GM19324 (cell line): ENCODE data around the gene ANTXR1.

Experiments
- ATAC-seq: cut with Tn5 transposase; IDR thresholded peaks from one replicate; pipeline ENCODE4 v1.9.1; 2021; ENCODE audit warnings: mild to moderate bottlenecking, moderate library complexity; ENCODE audit not compliant: unreplicated experiment, low FRiP score

ANTXR1 gene

DNA sequence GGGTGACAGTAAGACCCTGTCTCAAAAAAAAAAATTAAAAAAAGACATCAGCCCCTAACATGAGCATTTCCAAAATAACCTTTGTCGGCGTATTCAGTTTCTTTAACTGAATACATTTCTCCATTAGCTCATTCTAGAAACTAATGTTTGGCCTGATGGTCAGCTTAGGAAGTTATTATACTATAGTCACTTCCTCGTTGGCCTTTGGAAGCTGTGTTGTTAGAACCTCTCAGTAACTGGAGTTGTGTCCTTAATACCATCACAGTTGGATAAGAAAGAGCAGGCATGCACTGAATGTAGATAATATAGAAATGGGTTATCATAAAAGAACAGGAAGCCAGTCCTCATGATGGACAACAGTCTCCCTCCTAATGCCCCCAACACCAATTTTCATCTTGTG lies 112.8 kb downstream of the ANTXR1 start:
- ATAC-seq, result no peak

DNA sequence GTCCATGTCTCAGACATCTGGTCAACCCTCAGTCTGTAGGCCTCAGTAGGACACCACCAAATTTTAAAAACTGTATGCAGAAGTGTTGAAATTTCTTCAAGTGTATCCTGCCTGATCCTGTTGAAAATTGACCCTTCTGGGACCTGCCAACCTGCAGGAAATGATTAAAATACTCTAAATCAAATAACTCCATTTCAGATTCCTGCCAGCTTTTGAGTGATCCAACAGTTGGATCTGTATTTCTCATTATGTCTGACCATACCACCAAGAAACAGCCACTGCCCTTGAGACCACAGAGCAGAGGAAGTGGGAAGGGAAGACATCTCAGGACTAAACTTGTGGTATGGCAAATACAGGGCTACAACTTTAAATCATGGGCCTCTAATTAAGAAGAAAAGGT lies 113.4 kb downstream of the ANTXR1 start:
- ATAC-seq, result no peak

DNA sequence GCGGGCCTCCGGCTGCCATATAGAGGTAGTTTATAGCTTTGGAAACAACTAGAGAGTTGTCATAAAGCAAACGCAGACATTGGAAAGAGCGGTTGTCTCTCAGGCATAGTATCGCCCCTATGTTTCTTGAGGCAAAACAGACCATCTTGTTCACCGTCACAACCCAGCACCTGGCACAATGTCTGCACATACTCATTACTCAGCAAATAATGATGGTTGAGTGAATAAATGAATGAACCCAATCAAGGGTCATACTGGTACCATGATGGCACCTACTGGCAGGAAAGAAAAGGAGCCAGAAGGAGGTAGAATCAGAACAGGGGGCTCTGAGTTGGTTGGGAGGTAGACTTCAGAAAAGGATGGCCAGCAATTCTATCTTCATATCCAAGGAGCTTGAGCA lies 118.5 kb downstream of the ANTXR1 start:
- no peak for ATAC-seq

DNA sequence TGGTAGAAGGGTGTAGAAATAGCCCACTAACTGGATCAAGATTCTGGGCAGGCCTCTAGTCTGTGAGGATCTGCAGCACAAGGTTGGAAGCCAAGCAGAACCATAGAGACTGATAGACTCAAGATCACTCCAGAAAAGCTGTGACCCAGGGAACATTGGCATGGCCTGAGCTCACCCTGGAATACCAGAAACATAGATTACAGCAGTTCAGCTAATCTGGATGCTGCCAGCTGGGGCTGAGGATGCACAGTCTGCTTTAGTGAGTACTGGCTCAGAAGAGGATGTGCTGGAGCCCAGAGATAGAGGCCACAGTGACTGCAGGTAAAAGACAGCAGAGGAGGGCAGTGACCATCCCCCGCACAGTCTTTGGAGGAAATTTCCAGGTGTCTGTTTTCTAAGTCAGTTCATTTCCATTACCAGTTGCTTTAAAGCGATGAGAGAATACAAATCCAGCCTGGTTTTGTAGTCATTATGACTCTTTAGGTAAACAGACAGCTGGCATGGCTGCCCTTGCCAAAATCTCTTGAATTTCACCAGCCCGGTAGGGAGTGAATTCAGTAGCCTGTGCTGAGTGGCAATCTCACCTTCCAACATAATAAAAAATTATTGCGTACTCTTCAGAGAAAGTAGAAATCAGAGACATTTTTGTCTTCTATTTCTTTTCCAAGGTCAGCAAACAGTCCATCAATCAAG lies 119.2 kb downstream of the ANTXR1 start:
- no peak for ATAC-seq

DNA sequence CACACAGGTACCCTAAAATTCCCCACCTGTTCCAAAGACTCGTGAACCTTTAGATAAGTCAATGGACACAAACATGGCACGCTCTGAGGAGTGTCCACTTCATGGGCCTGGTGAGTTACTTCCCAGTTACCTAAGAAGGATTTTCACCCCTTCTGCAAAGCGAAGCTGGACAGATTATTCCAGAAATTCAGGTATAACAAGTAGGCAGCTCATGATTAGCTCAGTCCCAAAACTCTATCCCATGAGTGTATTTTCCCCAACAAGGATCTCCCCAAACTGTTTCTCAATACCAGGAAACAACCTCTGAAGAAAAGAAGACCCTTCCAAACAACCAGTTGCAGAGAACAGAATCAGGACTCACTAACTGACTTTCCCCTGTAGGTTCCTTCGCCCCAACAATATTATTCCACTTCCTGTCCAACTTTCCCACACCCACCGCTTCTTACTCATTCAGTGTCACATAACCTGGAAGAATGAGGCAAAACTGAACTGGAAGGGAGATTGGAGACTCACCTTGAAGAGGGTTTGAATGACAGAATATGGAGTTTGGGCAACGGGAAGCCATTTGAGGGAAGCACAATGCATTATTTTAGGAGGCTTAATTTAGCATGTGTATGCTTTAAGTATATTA lies 120.1 kb downstream of the ANTXR1 start:
- no peak for ATAC-seq

DNA sequence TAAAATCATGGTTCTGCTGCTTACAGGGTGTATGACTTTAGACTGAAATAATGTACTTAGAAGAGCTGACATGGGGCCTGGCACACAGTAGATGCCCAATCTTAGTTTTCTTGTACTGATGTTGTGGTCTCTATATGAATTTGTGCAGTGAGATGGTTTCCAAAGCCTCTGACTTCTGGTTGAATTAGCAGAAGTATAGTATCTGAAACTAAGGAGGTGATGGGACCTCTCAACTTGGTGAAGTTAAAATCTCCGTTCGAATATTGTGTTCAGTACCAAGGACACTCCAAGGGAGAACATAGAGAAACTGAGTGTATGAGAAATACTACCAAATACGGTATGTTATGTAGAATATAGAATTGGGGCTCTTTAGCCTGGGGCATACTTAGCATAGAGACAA lies 120.9 kb downstream of the ANTXR1 start:
- no peak for ATAC-seq

DNA sequence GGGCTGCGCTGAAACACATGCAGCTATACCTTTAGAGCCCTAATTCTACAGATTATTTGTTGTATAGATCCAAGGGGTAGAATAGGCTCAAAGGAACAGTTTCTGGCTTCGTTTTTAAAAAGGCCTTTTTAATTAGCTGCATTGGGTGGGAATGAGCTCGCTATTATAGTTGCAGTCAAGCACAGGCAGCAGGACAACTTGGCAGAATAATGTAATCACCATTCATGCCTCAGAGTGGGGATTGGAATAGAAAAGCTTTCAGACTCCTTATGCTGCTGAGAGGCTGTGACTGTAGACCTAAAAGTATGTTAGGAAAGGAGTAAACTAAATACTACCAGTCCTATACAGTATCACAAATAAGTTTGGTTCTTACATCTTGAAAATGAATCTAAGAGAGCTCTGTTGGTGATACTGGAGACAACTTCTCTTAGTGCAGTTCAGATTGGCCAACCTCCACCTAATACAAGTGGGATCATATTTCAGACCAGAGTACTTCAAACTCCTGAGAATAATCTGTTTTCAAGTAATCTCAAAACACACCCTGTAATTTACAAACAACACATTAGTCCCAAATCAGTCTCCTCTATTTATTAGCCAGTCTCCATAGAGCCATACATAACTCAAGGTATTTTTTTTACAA lies 121.4 kb downstream of the ANTXR1 start:
- ATAC-seq, result no peak

DNA sequence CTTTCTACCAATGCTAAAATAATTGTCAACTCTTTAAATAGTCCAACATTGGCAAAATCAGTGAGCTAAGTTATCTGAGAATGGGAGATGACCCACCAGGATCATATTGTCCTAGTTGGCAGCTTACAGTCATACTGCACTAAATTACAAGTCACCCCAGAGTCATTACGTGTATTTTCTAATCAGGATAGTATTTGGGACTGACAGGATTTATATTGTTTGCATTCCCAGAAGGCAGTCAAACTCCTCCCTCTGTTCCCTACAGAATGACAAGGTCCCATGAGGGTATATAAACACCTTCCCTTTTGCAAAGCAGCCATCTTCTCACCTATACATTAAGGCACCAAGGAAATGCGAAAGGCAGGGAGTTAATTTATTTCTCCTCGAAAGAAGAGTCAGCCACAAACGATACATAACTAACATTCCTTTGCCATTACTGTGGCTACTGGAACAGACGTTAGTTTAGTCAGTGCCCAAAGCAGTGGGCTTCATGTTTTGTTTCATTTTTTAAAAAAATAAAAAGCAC lies 125.3 kb downstream of the ANTXR1 start:
- ATAC-seq, result no peak

DNA sequence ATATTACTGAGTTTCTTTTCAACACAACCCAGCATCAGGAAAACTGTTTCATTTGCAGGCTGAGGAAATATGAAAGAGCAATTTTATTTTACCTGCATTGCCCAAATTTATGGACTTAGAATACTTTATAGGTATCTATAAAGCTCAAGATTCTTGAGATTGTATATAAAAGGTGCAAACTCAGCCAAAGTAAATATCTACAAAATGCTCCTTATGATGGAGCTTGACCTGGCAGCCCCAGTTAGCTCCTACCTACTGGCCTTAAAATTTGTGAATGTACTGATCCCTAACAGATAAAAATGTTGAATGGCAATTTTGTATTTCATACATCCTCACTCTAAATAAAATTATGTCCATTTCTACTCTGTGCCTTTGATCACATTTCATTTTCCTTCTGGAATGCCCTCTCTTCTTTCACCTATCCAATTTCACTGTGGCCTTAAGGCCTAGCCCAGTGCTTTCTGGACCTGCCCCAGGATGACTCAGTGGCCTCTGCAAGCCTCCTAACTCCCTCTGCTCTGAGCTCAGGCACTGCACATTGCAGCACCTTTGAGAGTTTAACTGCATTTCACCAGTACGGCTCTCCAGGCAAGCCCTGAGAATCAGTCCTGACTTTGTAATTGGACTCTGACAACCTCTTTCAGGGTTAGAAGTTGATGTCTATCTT lies 125.9 kb downstream of the ANTXR1 start:
- ATAC-seq, result no peak

DNA sequence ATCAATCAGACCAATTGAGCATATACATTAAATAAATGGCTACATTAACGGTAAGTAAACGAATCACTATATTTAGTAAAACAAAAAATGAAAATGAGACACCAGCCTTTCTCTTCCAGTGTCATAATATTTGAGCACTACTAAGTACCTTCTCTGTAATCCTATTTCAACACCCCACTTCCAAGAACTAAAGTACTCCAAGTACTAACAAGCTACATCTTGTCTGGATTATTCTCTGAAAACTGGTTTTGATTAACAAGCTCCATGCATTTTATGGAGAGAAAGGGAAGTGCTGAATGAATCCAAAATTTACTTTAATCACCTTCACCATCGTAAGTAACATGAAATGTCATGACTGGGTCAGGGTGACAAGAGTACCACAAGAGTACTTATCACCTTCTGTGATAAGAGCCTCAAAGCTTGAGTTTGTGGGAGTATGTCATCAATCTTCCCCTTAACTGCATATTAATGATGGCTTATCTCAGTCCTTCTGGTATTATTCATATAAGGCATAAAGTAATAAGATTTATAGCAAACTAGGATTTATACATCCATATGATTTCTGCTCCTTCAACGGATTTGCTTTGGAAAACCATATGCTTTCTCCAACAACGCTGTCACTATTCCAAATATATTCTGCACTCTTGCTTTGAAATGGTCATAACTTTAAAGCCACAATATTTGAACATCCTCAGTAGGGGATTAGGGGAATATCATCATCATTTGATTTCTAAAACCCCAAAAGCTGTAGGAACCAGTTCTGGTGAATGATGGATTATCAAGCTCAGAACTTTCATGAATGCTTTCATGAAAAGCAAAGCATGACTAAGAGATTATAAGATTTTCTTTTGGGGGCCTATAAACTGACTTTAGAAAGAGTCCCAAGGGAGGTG lies 127.0 kb downstream of the ANTXR1 start:
- ATAC-seq, result no peak

DNA sequence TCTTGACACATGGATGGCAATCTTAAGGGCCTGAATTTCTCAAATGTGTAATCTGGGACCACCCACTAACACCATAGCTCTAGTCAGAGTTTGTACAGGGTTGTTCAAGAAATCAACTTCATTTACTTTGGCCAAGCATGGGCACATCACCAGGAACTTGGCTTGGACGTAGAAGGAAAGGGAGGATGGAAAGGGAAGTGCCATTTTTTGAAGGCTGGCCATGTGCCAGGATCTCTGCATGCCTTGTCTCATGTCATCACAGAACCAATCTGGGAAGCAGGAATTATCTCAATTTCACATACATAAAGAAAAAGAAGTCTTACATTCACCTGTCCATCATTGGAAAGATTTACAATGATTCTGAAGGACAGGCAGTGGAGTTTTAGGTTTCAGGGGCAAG lies 128.1 kb downstream of the ANTXR1 start:
- ATAC-seq, result no peak

DNA sequence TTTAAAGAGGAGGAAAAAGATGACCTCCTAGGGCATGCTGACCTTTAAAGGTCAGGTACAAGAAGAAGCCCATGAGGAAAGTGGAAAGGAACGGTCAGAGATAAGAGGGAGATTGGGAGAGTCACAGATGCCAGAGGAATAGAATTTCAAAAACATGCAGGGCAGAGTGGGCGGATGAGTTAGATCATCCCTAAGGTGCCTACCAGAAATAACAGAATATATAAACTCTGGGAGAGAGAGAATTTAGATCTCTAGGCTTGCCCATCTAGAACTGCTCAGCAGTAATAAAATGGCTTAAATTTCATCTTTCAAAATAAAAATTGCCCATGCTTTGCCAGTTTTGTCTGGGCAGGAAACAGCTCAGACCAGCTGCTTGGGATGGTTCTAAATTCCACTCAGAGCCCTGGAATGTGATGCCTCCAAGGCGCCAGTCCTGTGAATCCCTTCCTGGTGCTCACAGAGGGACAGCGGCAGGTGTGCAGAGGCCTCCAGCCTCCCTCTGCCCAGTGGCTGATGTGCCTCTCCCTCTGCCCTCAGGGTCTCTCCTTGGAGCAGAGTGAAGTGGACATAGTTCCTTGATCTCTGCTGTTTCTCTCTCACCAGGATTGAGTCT lies 130.9 kb downstream of the ANTXR1 start:
- no peak for ATAC-seq

DNA sequence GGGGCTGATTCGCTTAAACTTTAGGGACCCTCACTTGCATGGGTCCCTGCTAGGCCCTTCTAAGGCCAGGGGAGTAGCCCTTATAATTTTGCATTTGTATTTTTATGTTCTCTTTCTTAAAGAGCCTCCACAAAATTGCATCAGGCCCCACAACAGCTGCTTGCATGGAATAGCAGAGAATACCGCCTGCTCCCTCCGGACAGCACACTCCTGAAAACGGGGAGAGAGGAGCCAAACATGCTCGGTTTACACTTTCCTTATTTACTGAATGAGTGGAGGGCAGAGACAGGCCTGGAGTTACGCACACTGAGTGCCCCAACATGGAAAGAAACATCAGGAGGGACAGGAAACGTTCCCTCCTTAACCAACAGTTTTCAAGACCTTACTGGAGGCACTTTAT lies 132.2 kb downstream of the ANTXR1 start:
- ATAC-seq, result no peak

DNA sequence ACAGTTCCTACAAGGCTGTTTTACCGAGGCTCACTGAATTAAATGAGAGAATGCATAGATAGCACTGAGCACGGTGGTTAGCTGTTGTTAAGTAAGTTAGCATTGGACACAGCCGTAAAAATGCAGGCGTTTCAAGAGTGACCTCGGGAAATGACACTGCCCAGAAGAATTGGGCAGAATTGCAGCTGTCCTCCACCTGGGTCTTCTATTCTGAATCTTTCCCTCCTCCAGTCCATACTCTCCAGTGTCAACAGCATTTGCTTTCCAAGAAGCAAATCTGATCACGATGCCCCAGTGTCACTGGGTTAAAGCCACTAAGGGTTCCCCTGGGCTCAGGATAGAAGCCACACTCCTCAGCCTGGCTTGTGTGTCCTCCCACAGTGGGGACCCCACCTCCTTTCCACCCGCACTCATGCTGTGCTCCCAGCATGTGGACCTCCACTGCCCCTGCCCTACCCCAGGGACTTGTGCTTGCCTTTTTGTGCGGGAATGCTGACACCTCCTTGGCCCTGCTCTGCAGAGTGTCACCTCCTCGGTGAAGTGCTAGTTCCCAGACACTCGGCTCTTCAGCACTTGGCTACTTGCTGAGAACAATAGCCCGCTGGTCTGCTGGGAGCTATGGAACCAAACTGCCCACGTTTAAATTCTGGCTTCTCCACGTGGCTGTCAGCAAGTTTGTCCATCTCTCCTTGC lies 135.0 kb downstream of the ANTXR1 start:
- ATAC-seq, result no peak

DNA sequence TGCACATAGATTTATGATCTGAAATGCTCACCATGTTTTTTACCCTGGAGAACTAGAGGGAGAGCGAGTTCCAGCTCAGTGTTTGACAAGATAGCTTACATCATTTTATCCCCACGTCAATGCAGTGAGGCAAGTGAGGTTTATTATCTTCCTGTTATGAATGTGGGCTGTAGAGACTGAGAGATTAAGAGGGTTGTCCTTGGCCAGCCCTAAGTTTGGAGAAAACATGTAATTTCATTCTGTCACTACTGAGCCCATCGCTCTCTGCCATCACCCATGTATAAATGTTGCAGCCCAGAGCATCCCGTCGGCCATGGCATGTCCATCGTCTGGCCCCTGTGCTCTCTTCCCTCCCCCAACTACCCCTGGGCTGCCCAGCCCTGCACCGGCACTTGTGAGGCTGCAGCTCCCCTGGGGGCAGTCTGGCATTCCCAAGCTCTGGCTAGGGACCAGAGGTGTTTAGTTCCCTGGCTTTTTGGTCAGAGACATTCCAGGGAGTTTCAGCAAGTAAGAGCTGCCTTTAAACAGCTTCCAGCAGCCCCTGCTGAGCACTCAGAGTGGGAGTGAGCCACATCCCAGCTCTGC lies 136.7 kb downstream of the ANTXR1 start:
- ATAC-seq, result no peak

DNA sequence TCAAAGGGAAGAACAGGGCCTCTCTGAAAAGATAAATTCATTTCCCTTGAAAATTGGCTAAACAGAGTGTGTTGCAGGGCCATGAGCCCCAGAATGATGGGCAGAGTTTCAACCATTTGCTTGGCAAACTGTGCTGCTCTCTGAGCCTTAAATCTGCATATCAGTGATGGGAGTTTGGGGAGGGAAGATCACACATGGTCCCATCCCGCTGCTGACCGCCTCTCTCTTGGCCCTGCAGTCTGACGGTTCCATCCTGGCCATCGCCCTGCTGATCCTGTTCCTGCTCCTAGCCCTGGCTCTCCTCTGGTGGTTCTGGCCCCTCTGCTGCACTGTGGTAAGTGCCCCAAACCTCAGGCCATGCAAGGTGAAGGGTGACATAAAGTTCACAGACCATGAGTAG lies 139.0 kb downstream of the ANTXR1 start:
- ATAC-seq, result no peak

DNA sequence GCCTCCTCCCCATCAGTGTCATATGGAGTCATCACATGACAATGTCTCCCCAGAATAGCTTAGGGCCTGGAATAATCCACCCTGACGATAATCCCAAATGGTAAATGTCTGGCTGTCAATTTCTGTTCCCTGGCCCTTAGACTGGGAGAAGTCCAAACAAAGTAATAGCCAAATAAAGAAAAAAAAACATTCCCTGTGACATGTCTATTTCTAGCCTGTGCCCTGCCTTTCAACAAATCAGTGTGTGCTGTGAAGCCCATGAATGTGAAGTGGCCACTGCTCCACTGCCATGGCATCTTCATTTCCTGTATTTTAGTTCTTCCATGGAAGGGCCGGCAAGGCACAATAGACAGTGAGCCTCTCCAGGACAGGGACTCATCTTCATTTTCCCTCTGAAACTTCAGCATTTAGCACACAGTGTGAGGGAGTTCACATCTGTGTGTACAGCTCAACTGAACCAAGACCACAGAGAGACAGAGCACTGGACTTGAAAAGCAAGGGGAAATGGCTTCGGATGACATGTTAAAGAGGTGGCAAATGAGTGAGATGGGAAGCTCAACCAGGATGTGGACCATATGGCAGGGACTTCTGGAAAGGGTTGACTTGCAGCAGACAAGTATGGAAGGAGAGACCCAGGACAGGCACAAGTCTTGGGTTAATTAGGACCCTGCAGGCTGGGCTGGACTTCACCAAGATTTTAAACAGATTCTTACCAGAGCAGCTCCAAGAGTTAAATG lies 140.0 kb downstream of the ANTXR1 start:
- ATAC-seq, result no peak

DNA sequence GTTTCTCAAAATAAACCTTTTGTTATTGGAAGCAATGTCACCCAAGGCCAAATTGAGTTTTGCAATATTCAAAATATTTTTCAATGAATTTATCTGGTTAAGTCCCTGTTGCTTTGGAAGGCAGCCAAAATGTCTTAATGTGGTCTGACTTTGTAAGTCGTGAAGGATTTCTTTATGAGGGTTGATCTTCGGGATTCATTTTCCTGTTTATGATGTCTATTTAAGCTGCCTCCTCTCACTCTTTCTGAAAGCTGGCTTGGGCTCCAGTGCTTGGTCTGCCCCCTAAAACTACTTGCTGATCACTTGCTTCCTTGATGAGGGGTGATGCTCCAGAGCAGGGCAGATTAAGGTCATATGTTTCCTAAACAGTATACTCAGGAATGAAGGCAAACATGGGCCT lies 141.1 kb downstream of the ANTXR1 start:
- no peak for ATAC-seq
